Measurements from ENCODE around the gene TMTC3.

DNA sequence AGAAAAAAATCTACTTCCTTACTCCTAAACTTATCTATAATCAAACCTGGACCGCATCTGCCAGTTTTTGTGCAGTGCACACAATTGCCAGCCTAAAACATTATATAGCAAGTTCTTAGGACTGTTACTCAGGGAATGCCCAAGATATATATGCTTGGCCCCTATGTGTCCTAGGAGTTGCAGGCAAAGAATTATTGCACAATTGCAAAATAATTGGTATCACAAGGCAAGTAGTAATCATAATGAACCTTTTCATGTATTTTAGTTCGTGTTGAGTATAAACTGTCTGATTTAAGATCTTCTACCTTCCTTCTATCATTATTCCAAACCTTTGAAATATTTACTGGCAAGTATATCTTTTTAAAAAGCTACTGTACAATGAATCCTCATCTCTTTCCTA lies 45.5 kb downstream of the TMTC3 start:
- TF ChIP-seq SUZ12 (IDR thresholded peaks at IDR 0.05; ENCODE audit: extremely low read depth, insufficient read depth, insufficient read length) = no peak
- TF ChIP-seq ZNF274 (IDR thresholded peaks at IDR 0.05; ENCODE audit: low read depth, low read length) = no peak
